GM18505 (cell line): ENCODE results near the gene LITAFD.
"Not testable (repeated sequence)": the region's sequence is repeated elsewhere in the genome, so short reads cannot be mapped to it uniquely, and the experiment has no call there.

Source experiments
- ATAC-seq: cut with Tn5 transposase; IDR thresholded peaks from one replicate; pipeline ENCODE4 v1.9.1; 2021; ENCODE audit not compliant: unreplicated experiment
- POLR2A ChIP-seq: IDR thresholded peaks from 4 replicates; pipeline ENCODE4 v1.6.1; 2011; ENCODE audit warnings: borderline replicate concordance; ENCODE audit not compliant: insufficient read depth, insufficient read length; ENCODE audit errors: extremely low read depth

The LITAFD gene

GRCh38 chr16:8882041-8882617 is at the start of gene LITAFD:
Gene LITAFD (plus strand): TSS chr16:8882351. CDS start chr16:8884356, 2,005 bp downstream.
- no peak for TF ChIP-seq POLR2A
- no peak for ATAC-seq

- TF ChIP-seq POLR2A: no peak
- no peak for ATAC-seq
Observed at GRCh38 chr16:8832717-8833105, 49.4 kb upstream of the LITAFD start.

GRCh38 chr16:8836797-8837196 is 45.4 kb upstream of the LITAFD start:
- ATAC-seq: not testable (repeated sequence)

- ATAC-seq: not testable (repeated sequence)
Observed at GRCh38 chr16:8837594-8837993, 44.6 kb upstream of the LITAFD start.

- not testable (repeated sequence) for ATAC-seq
Observed at GRCh38 chr16:8842016-8842415, 40.1 kb upstream of the LITAFD start.

GRCh38 chr16:8843296-8843695 is 38.9 kb upstream of the LITAFD start:
- ATAC-seq: not testable (repeated sequence)

- TF ChIP-seq POLR2A: no peak
- no peak for ATAC-seq
Observed at GRCh38 chr16:8845699-8846298, 36.4 kb upstream of the LITAFD start.

GRCh38 chr16:8846401-8846932 is 35.7 kb upstream of the LITAFD start:
- no peak for ATAC-seq
- no peak for TF ChIP-seq POLR2A

- ATAC-seq: no peak
- TF ChIP-seq POLR2A: no peak
Observed at GRCh38 chr16:8847145-8847544, 35.0 kb upstream of the LITAFD start.

- ATAC-seq: no peak
- TF ChIP-seq POLR2A: no peak
Observed at GRCh38 chr16:8847623-8848022, 34.5 kb upstream of the LITAFD start.

GRCh38 chr16:8848231-8848938 is 33.8 kb upstream of the LITAFD start:
- no peak for TF ChIP-seq POLR2A
- ATAC-seq: no peak

- no peak for ATAC-seq
Observed at GRCh38 chr16:8848939-8849391, 33.2 kb upstream of the LITAFD start.

GRCh38 chr16:8849411-8850011 is 32.6 kb upstream of the LITAFD start:
- TF ChIP-seq POLR2A: no peak
- no peak for ATAC-seq

More at GRCh38 chr16:8848939-8849391, 33.2 kb upstream of the LITAFD start:
- no peak for TF ChIP-seq POLR2A
